T follicular helper cell (primary cell): ENCODE data around the gene CCNA2.

ENCODE experiments used
- DNase-seq: peaks from one replicate; pipeline ENCODE4 v3.0.0-alpha.2; 2020; ENCODE audit warnings: low read depth

CCNA2 gene

DNA sequence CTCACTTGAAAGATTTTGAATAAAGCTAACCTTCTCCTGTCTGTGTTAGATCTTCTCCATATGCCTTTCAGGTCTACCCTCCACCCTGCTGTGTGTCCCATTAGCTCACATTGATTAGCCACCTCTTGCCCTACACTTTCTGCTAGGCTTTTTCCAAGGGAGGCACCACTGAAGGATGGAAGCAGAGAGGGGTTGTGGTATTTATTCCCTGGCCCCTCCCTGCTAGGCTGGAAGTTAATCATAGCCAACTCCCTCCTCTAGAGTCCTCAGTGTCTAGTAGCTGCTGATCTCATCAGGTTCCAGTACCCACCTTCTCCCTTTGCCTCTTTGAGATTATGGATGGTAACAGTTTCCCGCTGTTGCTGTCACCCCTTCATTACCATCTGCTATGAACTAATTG lies 49.8 kb downstream of the CCNA2 start:
- DNase-seq, result no peak

DNA sequence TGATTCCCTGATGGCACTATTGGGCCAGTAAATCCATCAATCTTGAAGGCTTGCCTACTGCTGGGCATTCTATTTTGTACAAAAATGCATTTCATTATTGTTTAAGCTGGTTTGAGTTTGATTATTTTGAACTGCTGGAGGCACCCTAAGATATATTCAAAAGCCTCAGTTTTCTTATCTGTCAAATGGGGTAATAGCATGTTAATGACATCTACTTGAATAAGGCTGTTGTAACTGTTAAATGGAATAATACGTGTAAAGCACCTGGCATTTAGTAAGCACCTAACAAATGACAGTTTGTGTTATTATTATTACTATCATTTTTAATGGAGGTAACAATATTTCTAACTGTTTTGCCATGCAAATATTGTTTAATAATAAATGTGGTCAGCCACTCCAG lies 51.8 kb downstream of the CCNA2 start:
- no peak for DNase-seq

DNA sequence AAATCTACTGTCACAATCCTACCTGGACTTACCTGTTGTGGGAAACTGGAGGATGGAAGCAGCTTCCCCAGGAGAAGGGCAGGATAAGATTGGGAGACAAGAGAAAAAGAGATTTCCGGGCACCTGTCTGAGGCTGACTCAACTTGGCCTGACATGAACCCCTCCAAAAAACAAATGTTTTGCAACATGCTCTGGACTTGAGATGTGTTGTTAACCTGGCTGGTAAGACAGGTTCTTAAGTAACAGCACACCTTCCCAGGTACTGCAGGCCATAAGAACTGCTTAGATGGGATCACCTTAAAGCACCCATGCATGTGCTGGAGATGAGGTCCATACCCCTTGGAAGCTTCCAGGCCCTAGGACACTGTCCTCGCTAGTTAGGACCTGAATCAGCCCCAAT lies 54.3 kb downstream of the CCNA2 start:
- DNase-seq, result no peak

DNA sequence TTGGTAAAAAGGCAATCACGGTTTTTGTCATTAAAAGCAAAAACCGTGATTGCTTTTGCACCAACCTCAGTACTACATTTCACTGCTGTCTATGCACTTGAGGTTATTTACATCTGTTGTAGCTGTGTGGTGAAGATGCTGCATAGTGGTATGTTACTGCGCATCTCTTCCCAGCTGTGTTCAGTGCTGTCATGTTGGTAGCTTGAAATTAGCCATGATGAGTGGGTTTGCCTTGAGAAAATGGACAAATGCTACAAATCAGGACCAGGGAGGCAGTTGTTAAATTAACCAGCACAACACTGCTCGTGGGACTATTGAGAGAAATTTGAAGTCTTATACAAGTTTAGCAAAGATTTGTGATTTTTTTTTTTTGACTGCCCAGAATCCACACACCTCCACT lies 56.5 kb downstream of the CCNA2 start:
- no peak for DNase-seq
